ENCODE data around the gene BMS1. TPM values are rescaled to one million over a fixed set of nuclear protein-coding genes. Genes with fewer than 3 reads are reported as not detected.

BMS1 gene
- total RNA-seq, 1 experiment from 2014 or later, result 35.9 TPM

DNA sequence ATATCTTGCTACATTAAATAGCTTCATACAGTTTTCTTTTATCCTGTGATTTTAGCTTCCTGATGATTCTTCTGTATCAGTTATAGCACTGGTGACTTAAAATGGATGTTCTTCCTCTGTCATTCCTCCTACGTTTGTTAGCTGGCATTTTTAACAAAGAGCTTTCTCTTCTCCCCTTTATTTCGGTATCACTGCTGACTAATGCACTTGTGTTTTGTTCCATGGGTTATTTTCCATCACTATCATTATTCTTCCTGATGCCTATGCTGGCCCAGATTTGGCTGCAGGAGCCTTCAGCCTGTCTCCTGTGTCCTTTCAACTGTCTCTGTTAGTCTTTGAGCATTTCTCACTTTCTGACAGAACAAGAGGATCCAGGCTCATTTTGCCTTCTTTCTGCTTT is 13.1 kb downstream of the BMS1 start:
- intact Hi-C loops (cut with micrococcal nuclease; ENCODE audit: unreplicated experiment), result no loop called here
- POLR2A ChIA-PET (ENCODE audit: low non-redundant PET), result no interaction called here

GRCh38 chr10:42801135-42801534 is 18.5 kb downstream of the BMS1 start:
- no TSS peak for BruUV-seq (replicated peaks)
- ChIA-PET CTCF (no interaction called here), POLR2A (ENCODE audit: low non-redundant PET) (no interaction called here)
- Histone ChIP-seq H3K36me3 (ENCODE audit: insufficient read depth, low read length, poor library complexity, severe bottlenecking) (peaks cover 80% of the 10 kb centered on the region), H3K9me3 (ENCODE audit: low read depth, low read length, poor library complexity, severe bottlenecking) (no peaks in the 10 kb centered on the region), H3K27ac (ENCODE audit: low read depth, low read length, poor library complexity, severe bottlenecking) (no peak overlapping the region), H3K27me3 (replicated peaks; ENCODE audit: insufficient read depth, low read depth, low read length, poor library complexity) (no peaks in the 10 kb centered on the region), H3K4me3 (ENCODE audit: low read depth, low read length, poor library complexity, severe bottlenecking) (no peak overlapping the region), H3K4me1 (ENCODE audit: insufficient read depth, low read length, poor library complexity, severe bottlenecking) (no peaks in the 10 kb centered on the region)
- DNase-seq (ENCODE audit: low spot score), result no peak
- intact Hi-C loops (cut with micrococcal nuclease; ENCODE audit: unreplicated experiment), result no loop called here
- TF ChIP-seq EZH2 (IDR thresholded peaks at IDR 0.05; ENCODE audit: borderline replicate concordance, low read depth, low read length, poor library complexity, severe bottlenecking), result no peak
- TF ChIP-seq, protein P1, sequence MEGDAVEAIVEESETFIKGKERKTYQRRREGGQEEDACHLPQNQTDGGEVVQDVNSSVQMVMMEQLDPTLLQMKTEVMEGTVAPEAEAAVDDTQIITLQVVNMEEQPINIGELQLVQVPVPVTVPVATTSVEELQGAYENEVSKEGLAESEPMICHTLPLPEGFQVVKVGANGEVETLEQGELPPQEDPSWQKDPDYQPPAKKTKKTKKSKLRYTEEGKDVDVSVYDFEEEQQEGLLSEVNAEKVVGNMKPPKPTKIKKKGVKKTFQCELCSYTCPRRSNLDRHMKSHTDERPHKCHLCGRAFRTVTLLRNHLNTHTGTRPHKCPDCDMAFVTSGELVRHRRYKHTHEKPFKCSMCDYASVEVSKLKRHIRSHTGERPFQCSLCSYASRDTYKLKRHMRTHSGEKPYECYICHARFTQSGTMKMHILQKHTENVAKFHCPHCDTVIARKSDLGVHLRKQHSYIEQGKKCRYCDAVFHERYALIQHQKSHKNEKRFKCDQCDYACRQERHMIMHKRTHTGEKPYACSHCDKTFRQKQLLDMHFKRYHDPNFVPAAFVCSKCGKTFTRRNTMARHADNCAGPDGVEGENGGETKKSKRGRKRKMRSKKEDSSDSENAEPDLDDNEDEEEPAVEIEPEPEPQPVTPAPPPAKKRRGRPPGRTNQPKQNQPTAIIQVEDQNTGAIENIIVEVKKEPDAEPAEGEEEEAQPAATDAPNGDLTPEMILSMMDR (conservative IDR thresholded peaks at IDR 0.05; ENCODE audit: low read depth, low read length), result no peak

More for the DNA sequence above, 13.1 kb downstream of the BMS1 start:
- Histone ChIP-seq H3K27me3 (replicated peaks; ENCODE audit: insufficient read depth, low read depth, low read length, poor library complexity) (no peaks in the 10 kb centered on the region), H3K36me3 (ENCODE audit: insufficient read depth, low read length, poor library complexity, severe bottlenecking) (peaks cover 92% of the 10 kb centered on the region), H3K27ac (ENCODE audit: low read depth, low read length, poor library complexity, severe bottlenecking) (no peak overlapping the region), H3K4me3 (ENCODE audit: low read depth, low read length, poor library complexity, severe bottlenecking) (no peak overlapping the region), H3K4me1 (ENCODE audit: insufficient read depth, low read length, poor library complexity, severe bottlenecking) (no peaks in the 10 kb centered on the region), H3K9me3 (ENCODE audit: low read depth, low read length, poor library complexity, severe bottlenecking) (no peaks in the 10 kb centered on the region)
- CTCF ChIA-PET, result no interaction called here
- BruUV-seq (replicated peaks), result no TSS peak
- TF ChIP-seq, protein P1 (conservative IDR thresholded peaks at IDR 0.05; ENCODE audit: low read depth, low read length), result no peak
- TF ChIP-seq EZH2 (IDR thresholded peaks at IDR 0.05; ENCODE audit: borderline replicate concordance, low read depth, low read length, poor library complexity, severe bottlenecking), result no peak
- DNase-seq (ENCODE audit: low spot score), result no peak

DNA sequence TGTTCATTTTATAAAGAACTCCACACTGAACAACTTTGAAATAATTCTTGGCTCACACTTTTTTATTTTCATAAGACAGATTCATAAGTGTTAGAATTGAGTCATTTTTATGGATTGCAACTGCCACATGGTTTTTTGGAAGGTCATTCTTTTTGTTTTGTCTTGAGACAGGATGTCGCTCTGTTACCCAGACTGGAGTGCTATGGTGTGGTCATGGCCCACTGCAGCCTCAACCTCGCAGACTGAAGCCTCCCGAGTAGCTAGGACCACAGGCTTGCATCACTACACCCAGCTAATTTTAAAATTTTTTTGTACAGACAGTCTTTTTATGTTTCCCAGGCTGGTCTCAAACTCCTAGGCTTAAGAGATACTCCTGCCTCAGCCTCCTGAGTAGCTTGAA is 20.3 kb downstream of the BMS1 start:
- Histone ChIP-seq H3K4me3 (ENCODE audit: low read depth, low read length, poor library complexity, severe bottlenecking) (no peak overlapping the region), H3K36me3 (ENCODE audit: insufficient read depth, low read length, poor library complexity, severe bottlenecking) (peaks cover 63% of the 10 kb centered on the region), H3K27me3 (replicated peaks; ENCODE audit: insufficient read depth, low read depth, low read length, poor library complexity) (no peaks in the 10 kb centered on the region), H3K9me3 (ENCODE audit: low read depth, low read length, poor library complexity, severe bottlenecking) (no peaks in the 10 kb centered on the region), H3K4me1 (ENCODE audit: insufficient read depth, low read length, poor library complexity, severe bottlenecking) (no peaks in the 10 kb centered on the region), H3K27ac (ENCODE audit: low read depth, low read length, poor library complexity, severe bottlenecking) (no peak overlapping the region)
- intact Hi-C loops (cut with micrococcal nuclease; ENCODE audit: unreplicated experiment), result no loop called here
- DNase-seq (ENCODE audit: low spot score), result no peak
- CTCF ChIA-PET, result no interaction called here
- no TSS peak for BruUV-seq (replicated peaks)
- no peak for TF ChIP-seq EZH2 (IDR thresholded peaks at IDR 0.05; ENCODE audit: borderline replicate concordance, low read depth, low read length, poor library complexity, severe bottlenecking)
- TF ChIP-seq, protein P1 (conservative IDR thresholded peaks at IDR 0.05; ENCODE audit: low read depth, low read length), result no peak
- POLR2A ChIA-PET (ENCODE audit: low non-redundant PET), result no interaction called here
